Bronchial epithelial cell (primary cell): ENCODE data around the gene LDLRAD4. TPM values are rescaled to one million over a fixed set of nuclear protein-coding genes. Genes with fewer than 3 reads are reported as not detected.

Experiments used
- DNase-seq: peaks from one replicate; pipeline ENCODE4 v3.0.0-alpha.2; 2010; ENCODE audit warnings: low read depth
- FAIRE-seq: peaks from 2 replicates; lab custom pipeline; 2011; peaks lifted over from hg19 to GRCh38; lab: Jason Lieb, UNC
- H3K27me3 ChIP-seq: 2 replicates; pipeline ENCODE4 v1.5.1; 2011; ENCODE audit warnings: low read length; ENCODE audit not compliant: control insufficient read depth, insufficient read depth
- H3K36me3 ChIP-seq: 2 replicates; pipeline ENCODE4 v1.5.1; 2011; ENCODE audit warnings: low read length; ENCODE audit not compliant: control insufficient read depth, insufficient read depth
- H3K4me3 ChIP-seq: 2 replicates; pipeline ENCODE4 v1.5.1; 2011; ENCODE audit warnings: mild to moderate bottlenecking, low read depth, low read length, control low read depth
- total RNA-seq: library from RNA; depleted of rRNA; stranded (reverse); fragments of >200 nt; gene quantifications from 2 replicates; pipeline ENCODE4 v1.2.1, GENCODE V29; 2014
- TF ChIP-seq, protein P1 (sequence below): IDR thresholded peaks from 2 replicates; pipeline ENCODE4 v1.5.1; 2011; ENCODE audit warnings: mild to moderate bottlenecking, moderate library complexity, low read length, control low read depth, inconsistent platforms; ENCODE audit not compliant: insufficient read depth, severe bottlenecking

LDLRAD4 gene
- total RNA-seq, 1 donor from 2014 or later = not detected

DNA sequence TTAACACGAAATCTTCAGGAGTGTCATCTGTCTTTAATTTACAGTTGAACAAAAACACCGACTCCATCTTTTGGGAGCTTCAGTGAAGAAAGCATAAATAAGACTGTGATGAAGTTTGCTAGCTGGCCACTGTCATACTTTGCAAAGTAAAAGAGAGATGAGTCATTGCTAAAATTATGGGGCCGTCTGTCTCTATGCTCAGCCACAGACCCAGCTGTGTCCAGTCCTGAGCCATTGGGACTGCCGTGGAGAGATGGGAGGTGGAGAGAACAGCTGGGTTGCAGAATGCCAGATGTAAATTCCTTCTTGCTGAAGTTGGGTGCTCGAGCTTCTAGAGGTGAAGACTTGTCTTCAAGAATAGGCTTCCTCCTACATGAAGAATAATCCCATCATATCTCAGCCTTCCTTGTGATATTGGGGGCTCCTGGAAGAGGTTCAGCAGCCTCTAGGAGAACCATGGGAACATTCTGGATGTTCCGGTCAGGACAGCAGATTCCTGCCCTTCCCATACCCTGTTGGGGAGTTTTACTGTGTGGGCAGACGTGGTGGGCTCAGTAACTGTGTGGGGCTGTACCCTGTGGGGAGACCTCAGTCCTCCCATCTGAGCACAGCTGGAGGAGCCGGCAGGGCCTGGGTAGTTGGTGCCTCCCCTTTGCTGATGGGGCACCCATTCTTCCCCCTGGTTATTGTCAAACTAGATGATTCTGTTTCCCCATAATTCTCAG, 71.1 kb downstream of the LDLRAD4 start:
- Histone ChIP-seq H3K36me3 (no peaks in the 10 kb centered on the region), H3K4me3 (no peak overlapping the region), H3K27me3 (no peaks in the 10 kb centered on the region)
- FAIRE-seq (no peak), DNase-seq (no peak)
- TF ChIP-seq, protein P1, sequence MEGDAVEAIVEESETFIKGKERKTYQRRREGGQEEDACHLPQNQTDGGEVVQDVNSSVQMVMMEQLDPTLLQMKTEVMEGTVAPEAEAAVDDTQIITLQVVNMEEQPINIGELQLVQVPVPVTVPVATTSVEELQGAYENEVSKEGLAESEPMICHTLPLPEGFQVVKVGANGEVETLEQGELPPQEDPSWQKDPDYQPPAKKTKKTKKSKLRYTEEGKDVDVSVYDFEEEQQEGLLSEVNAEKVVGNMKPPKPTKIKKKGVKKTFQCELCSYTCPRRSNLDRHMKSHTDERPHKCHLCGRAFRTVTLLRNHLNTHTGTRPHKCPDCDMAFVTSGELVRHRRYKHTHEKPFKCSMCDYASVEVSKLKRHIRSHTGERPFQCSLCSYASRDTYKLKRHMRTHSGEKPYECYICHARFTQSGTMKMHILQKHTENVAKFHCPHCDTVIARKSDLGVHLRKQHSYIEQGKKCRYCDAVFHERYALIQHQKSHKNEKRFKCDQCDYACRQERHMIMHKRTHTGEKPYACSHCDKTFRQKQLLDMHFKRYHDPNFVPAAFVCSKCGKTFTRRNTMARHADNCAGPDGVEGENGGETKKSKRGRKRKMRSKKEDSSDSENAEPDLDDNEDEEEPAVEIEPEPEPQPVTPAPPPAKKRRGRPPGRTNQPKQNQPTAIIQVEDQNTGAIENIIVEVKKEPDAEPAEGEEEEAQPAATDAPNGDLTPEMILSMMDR = no peak

DNA sequence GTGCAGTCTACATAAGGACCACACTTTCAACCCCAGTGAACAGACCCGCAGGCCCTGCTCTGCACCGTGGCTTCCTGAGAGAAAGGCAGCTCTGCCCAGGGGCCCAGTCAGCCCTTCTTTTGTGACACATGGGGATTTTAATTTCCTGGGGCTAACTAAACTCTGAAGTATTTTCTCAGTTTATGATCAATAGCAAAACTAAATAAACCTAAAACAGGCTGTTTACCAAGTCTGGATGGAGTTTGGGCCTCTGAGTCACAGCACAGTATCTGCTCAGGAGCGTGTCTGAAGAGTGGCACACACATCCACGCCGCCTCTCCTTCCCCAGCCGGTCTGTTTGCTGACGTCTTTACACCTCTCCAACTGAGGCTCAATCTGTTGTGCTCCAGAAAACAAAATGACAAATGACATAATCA, 72.3 kb downstream of the LDLRAD4 start:
- Histone ChIP-seq H3K27me3 (no peaks in the 10 kb centered on the region), H3K36me3 (no peaks in the 10 kb centered on the region), H3K4me3 (no peak overlapping the region)
- TF ChIP-seq, protein P1 = no peak
- no peak for FAIRE-seq
- no peak for DNase-seq

DNA sequence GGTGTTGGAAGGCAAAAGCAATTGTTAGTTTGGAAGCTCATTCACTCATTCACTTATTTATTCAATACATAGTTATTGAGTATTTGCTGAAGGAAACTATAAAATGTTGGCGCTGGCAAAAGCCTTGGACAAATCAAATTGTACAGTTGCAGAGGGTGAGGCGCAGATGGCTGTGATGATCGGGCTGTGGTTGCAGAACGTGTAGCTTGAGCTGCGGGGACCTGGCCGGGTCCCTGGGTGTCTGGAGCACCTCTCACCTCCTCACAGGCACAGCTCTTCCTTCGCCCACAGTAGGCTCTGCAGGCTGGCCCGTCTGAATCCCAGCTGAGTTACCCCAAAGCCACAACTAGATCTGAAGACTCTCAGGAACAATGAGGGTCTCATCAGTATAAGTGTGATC, 72.7 kb downstream of the LDLRAD4 start:
- H3K4me3 ChIP-seq = no peak overlapping the region
- no peak for DNase-seq
- H3K27me3 ChIP-seq = no peaks in the 10 kb centered on the region
- no peak for FAIRE-seq
- no peaks in the 10 kb centered on the region for H3K36me3 ChIP-seq
- TF ChIP-seq, protein P1 = no peak

DNA sequence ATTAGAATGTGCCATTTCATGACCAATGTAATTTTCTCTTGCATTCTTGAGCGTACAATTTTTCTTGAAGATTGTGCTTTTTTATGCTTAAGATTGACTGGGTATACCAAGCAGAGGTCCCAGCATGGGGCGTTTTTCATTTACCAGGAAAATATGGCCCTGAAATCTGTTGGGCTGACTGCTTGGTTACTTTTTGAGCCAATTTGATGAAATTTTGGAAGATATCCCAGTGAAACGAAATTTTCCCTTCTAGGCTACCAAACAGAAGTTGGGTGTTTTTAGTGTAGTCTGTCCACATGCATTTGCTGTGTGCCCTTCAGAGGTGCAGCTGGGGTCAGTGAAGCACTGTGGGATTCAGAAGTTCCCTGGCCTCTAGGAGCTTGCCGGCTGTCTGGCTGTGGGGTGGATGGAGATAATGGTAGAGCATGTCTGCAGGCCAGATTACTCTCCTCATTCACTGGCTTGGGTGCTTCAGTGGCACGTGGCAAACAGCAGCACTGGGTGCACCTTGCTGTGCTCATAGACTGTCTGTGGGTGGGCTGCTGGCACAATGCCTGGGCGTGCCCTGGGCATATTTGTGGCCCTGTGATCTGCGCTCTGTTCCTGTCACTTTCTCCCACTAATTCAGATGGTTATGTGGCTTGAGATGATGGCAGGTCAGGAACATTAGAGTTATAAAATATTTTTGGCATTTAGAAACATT, 73.3 kb downstream of the LDLRAD4 start:
- TF ChIP-seq, protein P1 = no peak
- H3K4me3 ChIP-seq = no peak overlapping the region
- H3K27me3 ChIP-seq = no peaks in the 10 kb centered on the region
- no peaks in the 10 kb centered on the region for H3K36me3 ChIP-seq
- no peak for FAIRE-seq
- no peak for DNase-seq

DNA sequence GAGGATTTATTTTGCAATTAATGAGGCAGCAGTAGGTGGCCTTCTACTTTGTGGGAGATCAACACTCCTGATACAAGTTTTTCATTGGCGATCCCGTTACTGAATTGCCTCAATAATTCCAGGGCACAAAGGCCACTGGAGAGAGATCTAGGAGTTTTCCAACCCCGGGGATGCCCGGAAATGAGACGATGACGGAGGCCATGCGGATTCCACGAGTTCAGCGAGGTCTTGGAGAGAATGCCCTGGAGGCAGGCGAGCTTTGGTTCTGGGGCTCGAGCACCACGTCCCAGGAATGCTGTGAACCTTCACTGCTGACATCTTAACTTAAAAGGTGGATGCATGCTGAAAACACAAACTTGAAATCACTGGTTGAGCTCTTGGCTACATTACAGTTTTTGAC, 74.2 kb downstream of the LDLRAD4 start:
- FAIRE-seq = no peak
- Histone ChIP-seq H3K36me3 (no peaks in the 10 kb centered on the region), H3K27me3 (no peaks in the 10 kb centered on the region), H3K4me3 (no peak overlapping the region)
- no peak for DNase-seq
- TF ChIP-seq, protein P1 = no peak

DNA sequence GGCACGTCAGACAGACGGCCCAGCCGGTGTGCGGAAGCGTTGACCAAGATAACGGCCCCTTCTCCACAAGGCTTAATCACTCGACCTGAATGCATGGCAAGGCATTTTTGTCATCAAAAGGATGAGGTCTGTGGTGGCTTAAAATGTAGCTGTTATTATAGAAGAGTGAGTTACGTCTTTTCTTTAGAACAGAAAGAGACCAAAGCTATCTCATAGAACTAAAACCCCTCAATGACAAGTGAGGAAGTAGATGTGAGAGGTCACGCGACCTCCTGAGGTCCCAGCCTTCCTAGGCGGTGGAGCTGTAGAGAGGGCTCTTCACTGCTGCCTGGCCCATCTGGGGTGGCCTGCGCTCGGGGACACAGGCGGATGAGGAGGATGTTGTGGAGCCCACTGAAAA, 75.7 kb downstream of the LDLRAD4 start:
- no peak for DNase-seq
- H3K36me3 ChIP-seq = no peaks in the 10 kb centered on the region

More for the DNA sequence above, 75.7 kb downstream of the LDLRAD4 start:
- H3K4me3 ChIP-seq = no peak overlapping the region
- no peak for FAIRE-seq
- no peaks in the 10 kb centered on the region for H3K27me3 ChIP-seq
- TF ChIP-seq, protein P1 = no peak
